HG03460 (cell line): ENCODE results near the gene PPFIA2.
"Not testable (repeated sequence)": the region's sequence is repeated elsewhere in the genome, so short reads cannot be mapped to it uniquely, and the experiment has no call there.

Experiments
- ATAC-seq: cut with Tn5 transposase; IDR thresholded peaks from one replicate; pipeline ENCODE4 v1.9.1; 2021; ENCODE audit not compliant: unreplicated experiment

The PPFIA2 gene

GRCh38 chr12:81216739-81217138 lies 542.4 kb downstream of the PPFIA2 start:
- ATAC-seq, result no peak

- no peak for ATAC-seq
Measured at GRCh38 chr12:81212996-81213696, 546.0 kb downstream of the PPFIA2 start.

GRCh38 chr12:81211306-81211705 lies 547.8 kb downstream of the PPFIA2 start:
- no peak for ATAC-seq

- ATAC-seq, result not testable (repeated sequence)
Measured at GRCh38 chr12:81209772-81210225, 549.4 kb downstream of the PPFIA2 start.

- ATAC-seq, result no peak
Measured at GRCh38 chr12:81209012-81209411, 550.1 kb downstream of the PPFIA2 start.

GRCh38 chr12:81208187-81208911 lies 550.8 kb downstream of the PPFIA2 start:
- ATAC-seq, result no peak
